ENCODE results near the gene ADPRM.
"Not testable (repeated sequence)": the region's sequence is repeated elsewhere in the genome, so short reads cannot be mapped to it uniquely, and the experiment has no call there.

Gene ADPRM

DNA sequence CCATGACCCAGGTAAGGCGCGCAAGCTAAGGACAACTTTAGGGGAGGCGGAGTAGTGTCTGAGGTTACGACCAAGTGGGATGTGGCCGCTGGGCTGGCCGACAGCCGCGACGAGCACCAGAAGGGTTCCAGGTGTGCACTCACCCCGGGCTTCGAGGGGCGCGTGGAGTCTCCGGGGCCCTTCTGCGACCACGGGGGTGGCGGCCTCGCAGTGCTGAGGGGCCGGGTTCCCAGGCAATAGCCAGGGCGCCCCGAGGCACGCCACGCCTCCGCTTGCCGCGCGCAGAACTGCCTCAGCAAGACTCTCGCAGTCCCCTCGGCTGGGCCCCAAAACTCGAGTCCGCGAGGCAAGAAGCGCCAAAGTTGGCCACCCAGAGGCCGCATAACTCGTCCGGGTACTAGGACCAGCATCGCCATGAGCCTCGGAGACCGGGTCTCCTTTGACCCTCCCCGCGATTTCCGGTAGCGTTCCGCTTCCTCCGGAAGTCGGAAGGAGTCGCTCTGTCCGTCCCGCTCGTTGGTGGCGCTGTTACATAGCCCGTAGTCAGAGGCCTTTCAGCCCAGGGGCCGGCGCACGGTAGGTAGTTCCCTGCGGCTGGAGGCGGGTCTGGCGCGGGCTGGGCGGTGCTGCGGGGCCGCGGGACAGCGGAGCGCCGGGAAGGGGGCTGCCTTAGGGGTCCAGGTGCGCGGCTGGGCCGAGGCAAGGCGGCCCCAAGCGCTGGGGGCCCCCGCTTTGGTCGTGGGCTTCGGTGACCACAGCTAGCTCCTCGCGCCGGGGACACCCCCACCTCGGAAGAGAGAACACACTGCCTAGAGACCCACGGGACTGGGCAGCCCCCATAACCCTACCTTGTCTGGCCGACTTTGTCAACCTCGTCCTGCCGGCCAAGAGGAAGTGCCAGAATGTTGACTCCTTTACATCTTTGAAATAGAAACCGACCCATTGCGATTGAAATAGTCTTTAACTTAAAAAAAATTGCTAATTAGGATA is at the start of gene ADPRM, which contains the start of gene SCO1:
Gene ADPRM (plus strand): TSS at position 503 of the 990 bp plus-strand sequence. CDS start 7,333 bp downstream, outside the sequence.
Gene SCO1 (minus strand): TSS at position 442 of the 990 bp plus-strand sequence. CDS start 26 bp downstream, at position 416.
- peak; percentile 95 for DNase-seq

DNA sequence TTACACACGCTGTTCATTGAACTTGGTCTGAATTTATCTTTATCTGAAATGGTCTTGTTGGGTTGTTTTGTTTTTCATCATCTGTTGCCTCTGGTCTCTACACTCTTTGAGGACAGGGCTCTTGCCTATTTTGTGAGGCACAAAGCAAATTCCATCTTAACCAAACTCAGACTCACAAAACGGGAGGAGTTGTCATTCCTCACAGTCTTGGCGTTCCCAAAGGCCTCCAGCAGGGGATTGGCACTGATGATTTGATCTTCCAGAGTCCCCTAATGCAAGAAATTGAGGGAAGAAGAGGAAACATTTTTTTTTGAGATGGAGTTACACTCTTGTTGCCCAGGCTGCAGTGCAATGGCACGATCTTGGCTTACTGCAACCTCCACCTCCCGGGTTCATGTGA is 49.0 kb upstream of the ADPRM start:
- DNase-seq: no peak

- no peak for DNase-seq
These were observed 48.4 kb upstream of the ADPRM start for GRCh38 chr17:10648956-10649355.

- no peak for DNase-seq
These were observed 47.8 kb upstream of the ADPRM start for GRCh38 chr17:10649602-10650001.

GRCh38 chr17:10651927-10652326 is 45.5 kb upstream of the ADPRM start:
- DNase-seq: no peak

- DNase-seq: no peak
These were observed 44.3 kb upstream of the ADPRM start for GRCh38 chr17:10652984-10653659.

DNA sequence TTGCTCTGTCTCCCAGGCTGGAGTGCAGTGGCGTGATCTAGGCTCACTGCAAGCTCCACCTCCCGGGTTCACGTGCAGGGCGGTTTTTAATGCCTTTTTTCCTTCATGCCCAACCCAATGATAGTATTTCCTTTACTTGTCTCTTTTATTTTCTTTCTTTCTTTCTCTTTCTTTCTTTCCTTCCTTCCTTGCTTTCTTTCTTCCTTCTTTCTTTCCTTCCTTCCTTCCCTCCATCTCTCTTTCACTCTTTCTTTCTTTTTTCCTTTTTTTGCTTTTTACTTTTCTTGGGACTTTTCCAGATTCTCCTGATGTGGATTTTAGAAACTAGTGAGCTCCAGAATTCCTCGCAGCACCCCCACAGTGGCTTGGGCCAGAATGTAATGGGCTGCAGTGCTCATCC is 43.4 kb upstream of the ADPRM start:
- no peak for DNase-seq

DNA sequence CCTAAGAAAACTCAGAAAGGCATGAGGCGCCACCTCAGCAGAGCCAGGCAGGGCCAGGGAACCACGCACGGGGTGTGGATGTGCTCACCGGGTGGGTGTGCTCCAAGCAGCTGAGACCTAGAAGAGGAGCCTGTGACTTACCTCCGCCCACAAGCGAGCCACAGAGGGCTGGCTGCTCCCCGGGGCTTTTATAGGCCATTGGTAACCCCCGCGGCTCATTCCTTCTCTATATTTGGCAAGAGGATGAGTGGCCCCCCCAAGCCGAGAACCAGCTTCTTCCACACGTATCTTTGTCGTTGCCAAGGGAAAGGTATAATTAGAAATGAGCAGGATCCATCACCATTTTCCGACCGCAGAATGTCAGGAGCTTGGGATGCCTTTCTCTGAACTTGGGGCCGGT is 40.2 kb upstream of the ADPRM start, which contains the start of gene MYH3:
Gene MYH3 (minus strand): TSS at position 162 of the 400 bp plus-strand sequence. CDS start 2,245 bp downstream, outside the sequence.
- DNase-seq: no peak

DNA sequence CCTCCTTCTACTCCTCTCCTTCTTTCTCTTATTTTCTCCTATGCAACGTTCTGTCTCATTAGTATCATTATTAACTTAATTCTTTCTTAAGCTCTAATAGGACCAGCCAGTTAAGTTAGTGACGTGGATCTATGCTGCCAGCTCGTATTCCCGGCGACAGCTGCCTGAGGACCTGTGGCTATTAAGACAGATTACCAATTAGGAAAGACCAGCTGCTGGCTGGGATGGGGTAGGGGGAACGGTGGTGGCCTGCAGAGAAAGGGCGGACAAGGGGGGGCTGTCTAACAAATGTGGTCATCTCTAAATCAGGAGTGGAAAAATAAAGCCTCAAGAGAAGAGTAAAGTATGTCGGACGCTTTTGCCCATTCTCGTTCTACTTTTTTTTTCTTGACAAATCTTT is 39.5 kb upstream of the ADPRM start:
- DNase-seq: no peak

- DNase-seq: no peak
These were observed 36.0 kb upstream of the ADPRM start for GRCh38 chr17:10661437-10661836.

DNA sequence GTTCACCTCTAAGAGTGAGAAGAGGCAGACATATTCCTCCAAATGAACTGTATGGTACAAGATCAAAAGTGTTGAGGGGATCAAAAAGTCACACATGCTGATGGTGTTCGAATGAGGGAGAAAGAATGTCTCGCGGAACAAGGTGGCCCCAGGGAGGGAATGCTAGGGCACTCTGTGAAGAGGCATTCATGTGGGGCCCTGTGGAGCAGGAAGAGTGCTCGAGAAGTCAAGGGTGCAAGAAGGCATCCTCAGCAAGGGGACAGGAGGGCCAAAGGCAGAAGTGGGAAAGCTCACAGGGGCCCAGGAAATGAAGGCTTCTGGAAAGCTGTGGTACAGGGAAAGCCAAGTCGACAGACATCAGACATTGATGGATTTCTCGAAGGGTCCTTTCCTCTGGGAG is 34.2 kb upstream of the ADPRM start:
- DNase-seq: no peak

DNA sequence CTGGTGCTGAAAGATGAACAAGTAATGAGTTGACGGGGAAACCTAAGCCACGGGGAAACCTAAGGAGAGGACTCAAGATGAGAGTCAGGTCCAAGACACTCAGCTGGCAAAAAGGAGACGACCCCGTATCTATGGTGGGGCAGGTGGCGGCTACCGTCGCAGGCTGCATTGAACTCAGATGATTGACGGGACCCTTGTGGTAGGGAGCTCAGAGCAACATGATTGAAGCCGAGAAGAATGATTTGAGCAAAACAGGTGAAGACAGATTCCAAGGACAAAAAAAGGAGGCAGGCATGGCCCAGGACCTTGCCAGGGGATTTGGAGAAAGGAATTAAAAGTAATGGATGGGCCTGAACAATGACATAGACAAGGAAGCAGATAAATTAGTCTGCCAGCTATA is 32.8 kb upstream of the ADPRM start:
- DNase-seq: no peak

DNA sequence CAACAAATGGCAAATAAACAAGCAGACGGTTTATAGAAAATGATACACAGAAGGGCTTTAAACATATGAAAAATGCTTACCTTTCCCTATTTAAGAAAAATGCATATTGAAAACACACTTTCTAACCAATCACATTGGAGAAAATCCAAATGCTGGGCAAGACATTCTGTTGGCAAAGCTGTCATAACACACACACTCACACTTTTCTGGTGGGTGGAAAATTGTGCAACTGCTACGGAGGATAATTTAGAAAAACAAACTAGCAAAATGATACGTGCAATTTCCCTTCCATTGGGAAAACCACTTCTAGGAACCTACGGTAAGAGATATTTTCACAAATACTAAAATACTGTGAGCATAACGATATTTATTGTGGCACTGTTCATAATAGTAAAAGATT is 30.5 kb upstream of the ADPRM start:
- DNase-seq: no peak

- DNase-seq: no peak
These were observed 28.6 kb upstream of the ADPRM start for GRCh38 chr17:10668775-10669174.

DNA sequence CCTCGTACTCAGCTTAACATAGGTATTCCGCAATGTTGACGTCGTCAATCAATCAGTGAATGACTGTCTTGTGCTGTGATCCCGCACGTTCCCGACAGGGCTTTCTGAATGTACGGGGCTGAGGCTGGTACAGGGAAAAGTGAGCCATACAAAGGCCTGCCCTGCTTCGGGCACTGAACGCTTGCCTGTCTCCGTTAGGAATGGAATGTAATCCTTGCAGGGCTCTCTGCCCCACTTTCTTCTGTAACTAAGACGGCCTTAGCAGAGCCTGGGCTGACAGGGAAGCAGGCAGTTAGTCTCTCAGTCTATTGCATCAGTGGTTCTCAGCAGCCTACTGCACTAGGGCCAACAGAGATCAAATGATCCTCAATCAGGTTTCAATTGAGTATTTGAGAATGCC is 24.1 kb upstream of the ADPRM start:
- DNase-seq: no peak

DNA sequence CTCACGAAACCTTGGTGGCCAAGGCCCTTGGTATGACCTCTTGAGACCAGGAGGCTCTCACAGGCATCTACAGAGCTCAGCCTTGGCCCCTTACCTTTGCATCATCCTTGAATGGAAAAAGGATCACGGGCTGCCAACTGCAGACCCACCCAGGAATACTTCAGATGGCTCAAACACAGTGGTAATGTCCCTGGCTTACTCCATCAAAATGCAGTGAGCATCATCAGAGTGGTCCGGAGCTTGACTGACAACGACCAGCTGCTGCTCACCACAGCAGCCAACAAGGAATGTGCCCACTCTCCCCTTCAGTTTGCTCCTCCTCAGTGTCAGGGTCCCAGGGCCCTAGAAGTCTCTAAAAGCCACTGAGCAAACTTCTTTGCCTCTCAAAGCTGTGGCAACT is 22.7 kb upstream of the ADPRM start:
- DNase-seq: no peak

- no peak for DNase-seq
These were observed 15.4 kb upstream of the ADPRM start for GRCh38 chr17:10681866-10682446.

- no peak for DNase-seq
These were observed 13.5 kb upstream of the ADPRM start for GRCh38 chr17:10683853-10684252.

GRCh38 chr17:10687499-10687898 is 9.9 kb upstream of the ADPRM start:
- DNase-seq: no peak

- DNase-seq: not testable (repeated sequence)
These were observed 1.5 kb upstream of the ADPRM start for GRCh38 chr17:10695875-10696407.

- DNase-seq: no peak
These were observed 863 bp downstream of the ADPRM start for GRCh38 chr17:10698096-10698818.

- DNase-seq: no peak
These were observed 2.5 kb downstream of the ADPRM start for GRCh38 chr17:10699856-10700255.
